ENCODE measurements around the gene GPR176.
A peak's percentile ranks its signal among the peaks of the same experiment; 100 is the strongest.
"Not testable (repeated sequence)": the region's sequence is repeated elsewhere in the genome, so short reads cannot be mapped to it uniquely, and the experiment has no call there.

Gene GPR176

DNA sequence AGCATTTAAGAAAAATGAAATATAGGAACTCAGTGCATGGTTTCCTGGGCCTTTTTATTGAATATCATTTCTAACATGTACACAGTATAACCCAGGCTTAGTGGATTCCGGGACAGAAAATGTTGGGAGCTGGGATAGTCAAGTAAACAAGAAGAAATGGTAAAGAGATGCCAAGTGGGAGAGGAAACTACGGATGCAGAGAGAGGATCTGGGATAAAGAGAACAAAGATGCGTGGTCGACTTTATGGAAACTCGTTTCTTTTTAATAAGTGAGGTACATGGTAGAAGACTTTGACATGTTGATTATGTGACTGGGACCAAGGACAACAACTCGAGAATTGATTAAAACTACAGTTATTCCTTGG lies 1.2 kb upstream of the GPR176 start:
- peaks cover 30% of the 10 kb centered on the region for H3K27me3 Mint-ChIP-seq (ENCODE audit: low read depth)
- H3K4me3 Mint-ChIP-seq: peak overlapping the region; percentile 85
- peaks cover 5% of the 10 kb centered on the region for H3K36me3 Mint-ChIP-seq (ENCODE audit: low read depth)
- peaks cover 4% of the 10 kb centered on the region for H3K9me3 Mint-ChIP-seq
- peak overlapping the region; percentile 53 for H3K27ac Mint-ChIP-seq
- peaks cover 24% of the 10 kb centered on the region for H3K4me1 Mint-ChIP-seq (ENCODE audit: low read depth)

DNA sequence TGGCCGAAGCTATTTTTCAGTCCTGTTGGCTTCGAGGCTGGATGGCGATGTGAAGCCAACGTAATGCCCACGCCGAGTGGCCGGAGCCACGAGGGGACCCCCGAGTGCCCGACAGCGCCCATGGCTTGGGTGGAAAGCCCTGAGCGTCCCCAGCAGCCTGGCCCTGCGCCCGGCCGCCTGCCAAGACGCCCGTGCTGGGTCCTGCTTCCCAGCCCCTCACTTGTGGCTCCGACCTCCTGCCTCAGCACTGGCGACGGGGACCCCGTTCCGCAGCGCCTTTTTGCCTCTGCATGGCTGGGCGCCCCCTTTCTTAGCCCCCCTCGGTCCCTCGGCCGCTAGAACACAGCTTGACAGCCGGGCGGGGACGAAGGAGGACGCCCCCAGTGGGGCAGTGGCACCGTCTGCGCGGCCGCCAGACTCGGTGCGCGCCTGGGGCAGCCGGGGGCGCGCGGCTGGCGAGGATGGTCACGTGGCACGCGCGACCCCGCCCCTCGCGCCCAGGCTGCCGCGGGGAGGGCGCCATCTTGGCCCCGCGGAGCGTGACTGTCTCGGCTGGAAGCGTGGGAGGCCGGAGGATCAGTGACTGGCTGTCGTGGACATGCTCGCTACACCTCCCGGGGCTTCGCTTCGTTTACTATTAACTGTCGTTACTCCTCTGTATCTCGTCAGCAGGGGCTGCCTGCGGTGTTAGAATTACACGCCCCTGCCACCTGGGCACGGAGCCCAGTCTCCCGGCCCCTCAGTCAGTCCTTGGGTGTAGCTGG lies 626 bp upstream of the GPR176 start:
- Mint-ChIP-seq H3K4me3 (peak overlapping the region; percentile 85), H3K27me3 (ENCODE audit: low read depth) (peaks cover 36% of the 10 kb centered on the region), H3K36me3 (ENCODE audit: low read depth) (peaks cover 5% of the 10 kb centered on the region), H3K4me1 (ENCODE audit: low read depth) (peaks cover 24% of the 10 kb centered on the region), H3K9me3 (peaks cover 4% of the 10 kb centered on the region), H3K27ac (peak overlapping the region; percentile 53)

DNA sequence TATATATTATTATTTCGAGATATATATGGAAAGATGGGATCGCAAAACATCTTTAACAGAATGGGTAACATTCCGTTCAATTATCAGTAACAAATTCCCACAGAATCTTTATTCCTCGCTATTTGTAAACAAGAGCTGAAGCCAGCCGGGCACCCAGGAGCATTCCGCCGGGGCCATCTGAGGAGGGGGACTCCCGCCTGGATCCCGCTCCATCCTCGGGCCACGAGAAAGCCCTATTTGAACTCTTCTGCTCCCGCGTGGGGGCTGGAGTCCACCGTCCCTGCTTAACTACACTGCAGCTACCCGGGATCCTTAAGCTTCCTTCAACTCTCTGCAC lies 687 bp downstream of the GPR176 start:
- Mint-ChIP-seq H3K36me3 (ENCODE audit: low read depth) (peaks cover 5% of the 10 kb centered on the region), H3K9me3 (peaks cover 9% of the 10 kb centered on the region), H3K4me3 (peak overlapping the region; percentile 44), H3K27me3 (ENCODE audit: low read depth) (peaks cover 46% of the 10 kb centered on the region), H3K27ac (no peak overlapping the region), H3K4me1 (ENCODE audit: low read depth) (peaks cover 17% of the 10 kb centered on the region)

DNA sequence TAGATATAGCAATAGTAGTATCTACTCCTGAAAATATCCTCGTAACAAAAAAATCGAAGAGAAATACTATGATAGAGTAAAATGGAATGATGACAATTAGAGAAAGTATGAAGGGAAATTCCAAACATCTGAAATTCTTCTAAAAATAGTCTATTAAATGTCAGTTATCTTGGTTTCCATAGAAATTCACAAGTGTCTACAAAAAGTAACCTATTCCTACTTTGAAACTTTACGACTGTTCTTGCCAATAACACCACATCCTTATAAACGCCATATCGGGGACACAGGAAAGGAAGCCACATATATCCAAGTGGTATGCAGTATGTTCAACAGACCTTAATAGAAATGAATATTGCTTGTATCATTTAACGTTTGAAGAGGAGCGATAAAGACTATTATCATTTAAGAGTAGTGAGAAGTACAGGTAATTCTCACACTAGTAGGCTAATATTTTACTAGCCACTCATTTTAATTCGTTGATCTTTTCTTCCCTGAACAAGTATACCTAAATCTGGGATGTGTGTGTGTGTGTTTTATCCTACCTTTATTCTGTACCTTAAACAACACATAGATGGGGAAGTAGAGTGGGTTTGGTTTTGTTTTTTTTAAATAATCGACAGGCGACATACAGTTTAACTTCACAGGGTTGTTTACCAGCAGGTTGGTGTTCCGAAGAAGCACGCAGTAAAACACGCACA lies 1.2 kb downstream of the GPR176 start:
- Mint-ChIP-seq H3K4me3 (peak overlapping the region; percentile 45), H3K9me3 (peaks cover 6% of the 10 kb centered on the region), H3K27ac (no peak overlapping the region), H3K27me3 (ENCODE audit: low read depth) (peaks cover 46% of the 10 kb centered on the region), H3K36me3 (ENCODE audit: low read depth) (peaks cover 3% of the 10 kb centered on the region), H3K4me1 (ENCODE audit: low read depth) (peaks cover 14% of the 10 kb centered on the region)

DNA sequence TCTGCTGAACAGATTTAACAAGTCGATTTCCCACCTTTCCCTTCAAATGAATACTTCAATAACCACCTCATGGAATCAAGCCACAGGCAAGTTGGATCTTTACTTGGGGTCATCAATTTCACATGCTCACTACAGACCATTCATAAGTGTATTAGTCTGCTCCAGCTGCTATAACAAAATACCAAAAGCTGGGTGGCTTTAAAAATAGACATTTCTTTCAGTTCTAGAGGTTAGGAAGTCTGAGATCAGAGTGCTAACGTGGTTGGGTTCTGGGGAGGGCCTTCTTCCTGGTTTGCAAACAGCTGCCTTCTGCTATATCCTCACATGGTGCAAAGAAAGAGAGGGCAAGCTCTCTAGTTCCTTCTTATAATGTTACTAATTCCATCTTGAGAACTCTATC lies 5.1 kb downstream of the GPR176 start:
- H3K27me3 Mint-ChIP-seq (ENCODE audit: low read depth): peaks cover 55% of the 10 kb centered on the region
- H3K27ac Mint-ChIP-seq: no peak overlapping the region
- no peak overlapping the region for H3K4me3 Mint-ChIP-seq
- peaks cover 6% of the 10 kb centered on the region for H3K4me1 Mint-ChIP-seq (ENCODE audit: low read depth)
- H3K36me3 Mint-ChIP-seq (ENCODE audit: low read depth): no peaks in the 10 kb centered on the region
- peaks cover 6% of the 10 kb centered on the region for H3K9me3 Mint-ChIP-seq

DNA sequence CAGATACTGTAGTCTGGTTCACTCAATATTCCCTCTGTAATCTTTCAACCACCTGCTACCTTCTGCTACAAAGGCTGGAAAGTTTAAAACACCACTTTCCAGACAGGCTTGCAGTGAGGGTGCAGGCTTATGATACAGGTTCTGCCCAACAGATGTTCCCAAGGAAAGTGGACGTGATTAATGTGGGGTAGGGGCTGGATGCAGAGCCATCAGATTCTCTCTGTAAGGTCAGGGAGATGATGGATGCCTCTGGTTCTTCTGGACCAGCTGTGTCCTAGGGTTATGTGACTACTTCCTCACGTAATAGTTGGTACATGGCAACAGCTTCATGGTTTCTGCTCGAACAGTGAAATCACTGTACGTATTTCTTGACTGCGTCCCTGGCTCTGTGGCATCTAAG lies 11.1 kb downstream of the GPR176 start:
- Mint-ChIP-seq H3K4me3 (no peak overlapping the region), H3K9me3 (no peaks in the 10 kb centered on the region), H3K4me1 (ENCODE audit: low read depth) (no peaks in the 10 kb centered on the region), H3K27ac (no peak overlapping the region), H3K36me3 (ENCODE audit: low read depth) (no peaks in the 10 kb centered on the region), H3K27me3 (ENCODE audit: low read depth) (peaks cover 41% of the 10 kb centered on the region)

DNA sequence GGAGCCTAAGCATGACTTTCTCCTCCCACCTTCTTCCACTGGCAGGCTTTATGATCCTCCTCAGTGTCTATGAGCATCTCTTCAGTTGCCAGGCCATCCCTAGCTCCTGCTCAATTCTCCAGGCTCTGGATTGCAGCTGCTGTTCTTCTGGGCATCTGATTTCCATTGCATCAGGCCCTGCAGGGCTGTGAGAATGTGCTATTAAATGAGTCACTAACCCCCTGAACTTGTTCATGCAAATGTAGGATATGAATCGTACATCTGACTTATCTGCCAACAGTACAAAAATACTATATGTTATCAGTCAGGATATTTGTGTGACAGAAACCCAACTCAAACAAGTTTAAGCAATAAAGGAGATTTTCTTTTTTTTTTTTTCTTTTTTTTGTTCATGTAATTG lies 11.9 kb downstream of the GPR176 start:
- no peaks in the 10 kb centered on the region for H3K36me3 Mint-ChIP-seq (ENCODE audit: low read depth)

DNA sequence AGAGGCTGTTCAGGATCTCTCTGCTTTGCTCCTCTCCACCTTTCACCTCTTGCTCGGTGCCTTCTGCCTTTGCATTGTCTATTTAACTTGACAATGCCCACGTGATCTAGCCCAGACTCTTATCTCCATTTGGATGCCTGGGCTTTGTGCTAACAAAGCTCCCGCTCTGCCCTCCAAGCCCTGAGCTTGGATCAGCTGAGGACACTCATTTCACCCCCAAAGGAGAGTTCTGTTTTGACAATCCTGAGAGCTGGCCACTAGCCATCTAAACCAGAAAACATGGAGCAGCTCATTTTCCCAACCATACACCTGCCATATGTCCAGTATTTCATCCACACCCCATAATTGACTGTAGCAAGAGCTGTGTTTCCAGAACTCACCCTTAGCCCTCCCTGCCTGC lies 12.8 kb downstream of the GPR176 start:
- H3K27me3 Mint-ChIP-seq (ENCODE audit: low read depth): peaks cover 39% of the 10 kb centered on the region
- H3K27ac Mint-ChIP-seq: no peak overlapping the region
- no peaks in the 10 kb centered on the region for H3K4me1 Mint-ChIP-seq (ENCODE audit: low read depth)
- no peaks in the 10 kb centered on the region for H3K9me3 Mint-ChIP-seq
- H3K4me3 Mint-ChIP-seq: no peak overlapping the region
- H3K36me3 Mint-ChIP-seq (ENCODE audit: low read depth): no peaks in the 10 kb centered on the region

More for the DNA sequence above, 11.9 kb downstream of the GPR176 start:
- Mint-ChIP-seq H3K27ac (no peak overlapping the region), H3K4me1 (ENCODE audit: low read depth) (no peaks in the 10 kb centered on the region), H3K4me3 (no peak overlapping the region), H3K27me3 (ENCODE audit: low read depth) (peaks cover 42% of the 10 kb centered on the region), H3K9me3 (no peaks in the 10 kb centered on the region)

DNA sequence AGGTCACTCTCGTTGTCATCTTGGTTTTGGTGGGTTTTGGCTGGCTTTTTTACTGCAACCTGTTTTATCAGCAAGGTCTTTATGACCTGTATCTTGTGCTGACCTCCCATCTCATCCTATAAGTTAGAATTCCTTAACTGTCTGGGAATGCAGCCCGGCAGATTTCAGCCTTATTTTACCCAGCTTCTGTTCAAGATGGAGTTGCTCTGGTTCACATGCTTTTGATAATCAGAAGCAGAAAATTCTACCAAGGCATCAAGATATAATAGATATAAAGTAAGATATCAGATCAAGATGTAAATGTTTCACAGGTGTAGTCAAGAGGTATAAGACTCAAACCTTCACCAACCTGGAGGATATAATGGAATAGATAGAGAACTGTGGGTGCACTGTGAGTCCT lies 16.0 kb downstream of the GPR176 start:
- Mint-ChIP-seq H3K4me3 (no peak overlapping the region), H3K36me3 (ENCODE audit: low read depth) (no peaks in the 10 kb centered on the region), H3K4me1 (ENCODE audit: low read depth) (no peaks in the 10 kb centered on the region), H3K27ac (no peak overlapping the region), H3K27me3 (ENCODE audit: low read depth) (peaks cover 38% of the 10 kb centered on the region), H3K9me3 (no peaks in the 10 kb centered on the region)

DNA sequence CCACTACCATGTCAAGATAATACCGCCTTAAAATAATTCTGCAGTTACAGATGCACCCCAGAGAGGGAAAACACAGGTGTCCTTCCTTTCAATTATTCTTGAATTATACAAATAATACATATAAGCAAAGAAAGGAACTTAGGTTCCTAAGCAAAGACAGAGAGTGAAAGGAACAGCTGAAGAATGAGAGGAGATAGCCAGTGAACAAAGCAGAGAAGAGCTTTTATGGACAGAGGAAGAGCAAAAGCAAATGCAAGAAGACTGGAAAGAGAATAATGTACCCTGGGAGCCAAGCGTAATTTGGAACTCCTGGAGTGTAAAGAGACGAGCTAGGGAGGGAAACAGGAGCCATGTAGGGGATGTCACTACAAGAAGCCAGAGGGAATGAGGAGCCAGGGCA lies 21.7 kb downstream of the GPR176 start:
- Mint-ChIP-seq H3K36me3 (ENCODE audit: low read depth) (no peaks in the 10 kb centered on the region), H3K4me3 (no peak overlapping the region), H3K27ac (no peak overlapping the region), H3K4me1 (ENCODE audit: low read depth) (no peaks in the 10 kb centered on the region), H3K27me3 (ENCODE audit: low read depth) (peaks cover 35% of the 10 kb centered on the region), H3K9me3 (no peaks in the 10 kb centered on the region)

DNA sequence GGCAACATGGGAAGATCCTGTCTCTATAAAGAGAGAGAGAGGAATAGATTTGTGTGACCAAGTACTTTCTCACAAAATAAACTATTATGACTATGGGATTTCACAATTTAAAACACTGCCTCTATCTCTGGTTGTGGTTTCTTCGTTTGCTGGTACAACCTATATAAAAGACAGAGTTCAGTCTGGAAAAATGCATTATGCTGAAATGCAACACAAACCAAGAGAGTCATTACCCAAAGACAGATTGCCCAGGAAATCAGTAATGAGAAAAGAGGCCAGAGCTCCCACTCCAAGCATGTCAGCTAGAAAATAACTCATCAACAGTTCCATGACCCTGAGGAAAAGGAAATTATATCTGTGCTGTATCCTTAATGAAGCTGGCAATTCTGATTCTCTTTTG lies 23.2 kb downstream of the GPR176 start:
- no peaks in the 10 kb centered on the region for H3K9me3 Mint-ChIP-seq

DNA sequence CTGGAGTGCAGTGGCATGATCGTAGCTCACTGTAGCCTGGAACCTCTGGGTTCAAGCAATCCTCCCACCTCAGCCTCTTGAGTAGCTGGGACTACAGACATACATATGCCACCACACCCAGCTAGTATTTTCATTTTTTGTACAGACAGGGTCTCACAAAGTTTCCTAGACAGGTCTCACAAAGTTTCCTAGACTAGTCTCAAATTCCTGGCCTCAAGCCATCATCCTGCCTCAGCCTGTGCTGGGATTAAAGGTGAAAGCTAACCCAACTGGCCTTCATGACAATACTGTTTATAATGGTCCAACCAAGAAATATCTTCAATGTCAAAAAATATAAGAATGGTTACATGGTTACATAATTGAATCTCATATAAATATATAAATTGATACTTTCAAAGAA lies 24.0 kb downstream of the GPR176 start:
- H3K27ac Mint-ChIP-seq: no peak overlapping the region
- no peaks in the 10 kb centered on the region for H3K36me3 Mint-ChIP-seq (ENCODE audit: low read depth)
- no peak overlapping the region for H3K4me3 Mint-ChIP-seq
- no peaks in the 10 kb centered on the region for H3K4me1 Mint-ChIP-seq (ENCODE audit: low read depth)
- no peaks in the 10 kb centered on the region for H3K9me3 Mint-ChIP-seq
- H3K27me3 Mint-ChIP-seq (ENCODE audit: low read depth): peaks cover 30% of the 10 kb centered on the region

More for the DNA sequence above, 23.2 kb downstream of the GPR176 start:
- Mint-ChIP-seq H3K4me3 (no peak overlapping the region), H3K27ac (no peak overlapping the region), H3K36me3 (ENCODE audit: low read depth) (no peaks in the 10 kb centered on the region), H3K4me1 (ENCODE audit: low read depth) (no peaks in the 10 kb centered on the region), H3K27me3 (ENCODE audit: low read depth) (peaks cover 34% of the 10 kb centered on the region)

DNA sequence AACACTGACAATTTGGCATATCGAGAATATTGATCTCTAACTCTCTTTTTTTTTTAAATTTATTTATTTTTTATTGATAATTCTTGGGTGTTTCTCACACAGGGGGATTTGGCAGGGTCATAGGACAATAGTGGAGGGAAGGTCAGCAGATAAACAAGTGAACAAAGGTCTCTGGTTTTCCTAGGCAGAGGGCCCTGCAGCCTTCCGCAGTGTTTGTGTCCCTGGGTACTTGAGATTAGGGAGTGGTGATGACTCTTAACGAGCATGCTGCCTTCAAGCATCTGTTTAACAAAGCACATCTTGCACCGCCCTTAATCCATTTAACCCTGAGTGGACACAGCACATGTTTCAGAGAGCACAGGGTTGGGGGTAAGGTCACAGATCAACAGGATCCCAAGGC lies 27.0 kb downstream of the GPR176 start:
- not testable (repeated sequence) for H3K36me3 Mint-ChIP-seq (ENCODE audit: low read depth); H3K4me1 Mint-ChIP-seq (ENCODE audit: low read depth); H3K4me3 Mint-ChIP-seq; H3K9me3 Mint-ChIP-seq; H3K27ac Mint-ChIP-seq
- H3K27me3 Mint-ChIP-seq (ENCODE audit: low read depth): peaks cover 13% of the 10 kb centered on the region

DNA sequence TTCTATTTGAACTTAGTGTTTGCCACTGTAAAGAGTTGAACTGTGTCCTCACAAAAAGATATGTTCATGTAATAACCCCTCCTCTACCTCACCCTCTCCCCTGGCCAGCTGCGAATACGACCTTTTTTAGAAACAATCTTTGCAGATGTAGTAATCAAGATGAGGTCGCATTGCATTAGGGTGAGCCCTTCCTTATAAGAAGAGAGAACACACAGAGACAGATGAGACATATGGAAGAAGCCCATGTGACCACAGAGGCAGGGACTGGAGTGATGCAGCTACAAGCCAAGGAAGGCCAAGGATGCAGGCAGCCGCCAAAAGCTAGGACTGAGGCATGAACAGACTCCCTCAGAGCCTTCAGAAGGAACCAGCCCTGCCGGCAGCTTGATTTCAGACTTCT lies 27.6 kb downstream of the GPR176 start:
- no peak overlapping the region for H3K27ac Mint-ChIP-seq
- no peaks in the 10 kb centered on the region for H3K9me3 Mint-ChIP-seq
- no peaks in the 10 kb centered on the region for H3K4me1 Mint-ChIP-seq (ENCODE audit: low read depth)
- H3K27me3 Mint-ChIP-seq (ENCODE audit: low read depth): peaks cover 8% of the 10 kb centered on the region
- H3K36me3 Mint-ChIP-seq (ENCODE audit: low read depth): no peaks in the 10 kb centered on the region
- no peak overlapping the region for H3K4me3 Mint-ChIP-seq

DNA sequence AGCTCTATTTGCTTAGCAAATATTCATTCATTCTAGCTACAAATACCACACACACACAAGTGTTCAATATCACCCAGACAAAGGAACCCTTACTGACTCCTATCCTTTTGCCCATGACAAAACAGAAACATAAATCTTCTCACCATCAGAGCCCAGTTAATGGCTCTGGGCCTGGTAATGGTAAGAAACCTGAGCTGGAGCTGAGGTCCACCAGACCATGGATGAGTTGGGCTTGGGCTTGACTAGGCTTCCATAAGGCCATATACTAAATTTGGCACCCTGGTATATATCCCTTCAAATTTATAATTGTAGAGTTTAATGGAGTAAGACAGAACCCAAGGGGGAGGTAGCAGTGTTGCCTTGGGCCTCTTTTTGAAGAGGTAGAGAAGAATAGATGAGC lies 29.4 kb downstream of the GPR176 start:
- Mint-ChIP-seq H3K27me3 (ENCODE audit: low read depth) (no peaks in the 10 kb centered on the region), H3K4me3 (no peak overlapping the region), H3K9me3 (no peaks in the 10 kb centered on the region), H3K27ac (no peak overlapping the region), H3K4me1 (ENCODE audit: low read depth) (no peaks in the 10 kb centered on the region), H3K36me3 (ENCODE audit: low read depth) (no peaks in the 10 kb centered on the region)
